H1 (cell line): Measurements from ENCODE around the gene TM2D1. TPM values are rescaled to one million over a fixed set of nuclear protein-coding genes. Genes with fewer than 3 reads are reported as not detected.

Experiments
- CTCF ChIA-PET: fragments of 300-600 bp; sonication (Branson Sonifier 250); formaldehyde crosslinking; loops from one replicate; lab custom pipeline; 2021; ENCODE audit not compliant: partially characterized antibody; lab: Charles Lee
- POLR2A ChIA-PET: fragments of 300-600 bp; sonication (Branson Sonifier 250); formaldehyde crosslinking; loops from one replicate; lab custom pipeline; 2021; ENCODE audit warnings: inconsistent platforms; ENCODE audit not compliant: partially characterized antibody; lab: Charles Lee
- DNase-seq, 2 experiments: peaks; one replicate each; pipeline versions ENCODE4 v3.0.0 to v3.0.0-alpha.2; 2010 to 2022; ENCODE audit warnings: low spot score in 2 of 2, low read depth in 1 of 2, mixed read lengths in 1 of 2
- FAIRE-seq: peaks from 2 replicates; lab custom pipeline; 2011; peaks lifted over from hg19 to GRCh38; lab: Jason Lieb, UNC
- H2AFZ ChIP-seq: 2 replicates; pipeline ENCODE4 v1.8.1; 2012; ENCODE audit warnings: low read length, inconsistent platforms
- H2AK5ac ChIP-seq: 2 replicates; pipeline ENCODE4 v1.6.1; 2013; ENCODE audit warnings: low read depth, low read length
- H2BK120ac ChIP-seq: replicated peaks from 2 replicates; pipeline ENCODE3; 2013; ENCODE audit warnings: low read depth, low read length, inconsistent platforms
- H2BK12ac ChIP-seq: 2 replicates; pipeline ENCODE4 v1.6.1; 2013; ENCODE audit warnings: low read depth, low read length
- H2BK15ac ChIP-seq: 2 replicates; pipeline ENCODE4 v1.6.1; 2013; ENCODE audit warnings: low read length
- H2BK20ac ChIP-seq: 2 replicates; pipeline ENCODE4 v1.6.1; 2013; ENCODE audit warnings: low read length
- H2BK5ac ChIP-seq: 2 replicates; pipeline ENCODE4 v1.6.1; 2013; ENCODE audit warnings: low read depth, low read length
- H3K14ac ChIP-seq: 2 replicates; pipeline ENCODE4 v1.6.1; 2013; ENCODE audit warnings: inconsistent platforms; ENCODE audit not compliant: insufficient read length
- H3K18ac ChIP-seq: 2 replicates; pipeline ENCODE4 v1.6.1; 2013; ENCODE audit warnings: low read length; ENCODE audit errors: extremely low read depth
- H3K23ac ChIP-seq: 2 replicates; pipeline ENCODE4 v1.6.1; 2013; ENCODE audit warnings: inconsistent platforms; ENCODE audit not compliant: insufficient read length
- H3K23me2 ChIP-seq: 2 replicates; pipeline ENCODE4 v1.6.1; 2013; ENCODE audit warnings: low read depth, low read length
- H3K27ac ChIP-seq: 2 replicates; pipeline ENCODE4 v1.6.1; 2011; ENCODE audit warnings: low read depth, low read length, inconsistent platforms
- H3K27me3 ChIP-seq, 4 experiments: replicated peaks in 1 of 4; 1 replicate in 1 of 4; 2 replicates in 3 of 4; pipeline versions ENCODE4 v1.6.1 to v1.8.1; 2011 to 2013; ENCODE audit warnings: low read length in 3 of 4, mild to moderate bottlenecking in 3 of 4, inconsistent platforms in 2 of 4, mixed read lengths in 2 of 4, moderate library complexity in 1 of 4; ENCODE audit not compliant: control insufficient read depth in 3 of 4, insufficient read depth in 3 of 4; ENCODE audit errors: extremely low read depth in 1 of 4
- H3K36me3 ChIP-seq, 4 experiments: 2 replicates each; pipeline versions ENCODE4 v1.6.1 to v1.8.1; 2011 to 2013; ENCODE audit warnings: mild to moderate bottlenecking in 4 of 4, low read length in 3 of 4, moderate library complexity in 2 of 4, control low read depth in 1 of 4, inconsistent platforms in 1 of 4; ENCODE audit not compliant: insufficient read depth in 4 of 4, control insufficient read depth in 2 of 4
- H3K4ac ChIP-seq: replicated peaks from 2 replicates; pipeline ENCODE3; 2013; ENCODE audit warnings: low read length, low read depth, mixed read lengths, inconsistent platforms; ENCODE audit not compliant: insufficient read length
- H3K4me1 ChIP-seq, 4 experiments: replicated peaks in 1 of 4; 1 replicate in 1 of 4; 2 replicates in 3 of 4; pipeline versions ENCODE4 v1.6.1 to v1.8.1; 2011 to 2013; ENCODE audit warnings: low read length in 3 of 4, inconsistent platforms in 2 of 4, mixed read lengths in 1 of 4; ENCODE audit not compliant: insufficient read depth in 4 of 4, control insufficient read depth in 3 of 4
- H3K4me2 ChIP-seq, 2 experiments: 2 replicates each; pipeline versions ENCODE4 v1.6.1 to v1.8.1; 2011 to 2013; ENCODE audit warnings: low read depth in 2 of 2, low read length in 2 of 2, control low read depth in 1 of 2, inconsistent platforms in 1 of 2, mild to moderate bottlenecking in 1 of 2; ENCODE audit not compliant: insufficient read depth in 1 of 2
- H3K4me3 ChIP-seq, 4 experiments: fragments of 200-600, 300-600 bp in 1 of 4; sonication (generic), shearing (Covaris generic), sonication (Bioruptor Twin) in 1 of 4; 2 replicates each; pipeline versions ENCODE4 v1.5.1 to v1.8.1; 2011 to 2016; ENCODE audit warnings: low read length in 4 of 4, low read depth in 3 of 4, control low read depth in 2 of 4, inconsistent platforms in 2 of 4, mild to moderate bottlenecking in 2 of 4, mixed read lengths in 1 of 4, moderate library complexity in 1 of 4; ENCODE audit not compliant: insufficient read depth in 2 of 4; ENCODE audit errors: extremely low read depth in 1 of 4
- H3K56ac ChIP-seq: replicated peaks from 2 replicates; pipeline ENCODE3; 2013; ENCODE audit warnings: low read depth, mild to moderate bottlenecking, mixed read lengths, low read length, inconsistent platforms; ENCODE audit not compliant: insufficient read length
- H3K79me1 ChIP-seq: 2 replicates; pipeline ENCODE4 v1.6.1; 2013; ENCODE audit warnings: low read depth, low read length, control low read depth
- H3K79me2 ChIP-seq, 2 experiments: 2 replicates each; pipeline versions ENCODE4 v1.6.1 to v1.8.1; 2012 to 2013; ENCODE audit warnings: low read length in 2 of 2, mild to moderate bottlenecking in 2 of 2, inconsistent platforms in 1 of 2; ENCODE audit not compliant: insufficient read depth in 2 of 2, control insufficient read depth in 1 of 2
- H3K9ac ChIP-seq, 4 experiments: replicated peaks in 1 of 4; 1 replicate in 1 of 4; 2 replicates in 3 of 4; pipeline versions ENCODE4 v1.6.1 to v1.8.1; 2011 to 2013; ENCODE audit warnings: low read depth in 3 of 4, low read length in 3 of 4, control low read depth in 2 of 4, mild to moderate bottlenecking in 2 of 4, moderate library complexity in 2 of 4, inconsistent platforms in 1 of 4; ENCODE audit errors: extremely low read depth in 1 of 4
- H3K9me3 ChIP-seq, 2 experiments: 2 replicates each; pipeline versions ENCODE4 v1.6.1 to v1.8.1; 2012 to 2013; ENCODE audit warnings: mild to moderate bottlenecking in 2 of 2, moderate library complexity in 2 of 2, control low read depth in 1 of 2, inconsistent platforms in 1 of 2, low read depth in 1 of 2, low read length in 1 of 2, mixed read lengths in 1 of 2; ENCODE audit not compliant: insufficient read depth in 2 of 2
- H4K20me1 ChIP-seq, 2 experiments: replicated peaks in 1 of 2; 2 replicates each; pipeline versions ENCODE3 to v1.8.1; 2011 to 2013; ENCODE audit warnings: inconsistent platforms in 2 of 2, low read length in 2 of 2, mild to moderate bottlenecking in 1 of 2; ENCODE audit not compliant: insufficient read depth in 2 of 2, control insufficient read depth in 1 of 2
- H4K5ac ChIP-seq: 2 replicates; pipeline ENCODE4 v1.6.1; 2013; ENCODE audit warnings: low read length, low read depth, mixed read lengths, inconsistent platforms; ENCODE audit not compliant: insufficient read length
- H4K8ac ChIP-seq: 2 replicates; pipeline ENCODE4 v1.8.0; 2013; ENCODE audit warnings: mild to moderate bottlenecking, moderate library complexity, low read length, inconsistent platforms; ENCODE audit not compliant: insufficient read depth; ENCODE audit errors: extremely low read depth
- H4K91ac ChIP-seq: replicated peaks from 2 replicates; pipeline ENCODE3; 2013; ENCODE audit warnings: low read length, mixed read lengths, inconsistent platforms; ENCODE audit not compliant: insufficient read length
- CBX8 ChIP-seq: fragments of 300-800, 300-1000 bp; sonication (generic); IDR thresholded peaks from 2 replicates; pipeline ENCODE4 v1.7.1; 2016; ENCODE audit warnings: low read depth, low read length, borderline replicate concordance
- CHD1 ChIP-seq: IDR thresholded peaks from 2 replicates; pipeline ENCODE4 v1.6.1; 2012; ENCODE audit warnings: low read depth, low read length, improper control_type of control experiment
- CREB1 ChIP-seq: IDR thresholded peaks from 2 replicates; pipeline ENCODE4 v1.6.1; 2012; ENCODE audit warnings: inconsistent platforms
- EZH2 ChIP-seq: fragments of 200-600 bp; sonication (generic); IDR thresholded peaks from 2 replicates; pipeline ENCODE4 v1.7.1; 2012; ENCODE audit warnings: low read depth, mild to moderate bottlenecking, moderate library complexity, low read length, inconsistent platforms; ENCODE audit not compliant: severe bottlenecking
- MAFK ChIP-seq: IDR thresholded peaks from 2 replicates; pipeline ENCODE4 v1.6.1; 2012; ENCODE audit warnings: low read depth, mild to moderate bottlenecking, improper control_type of control experiment, low read length
- POU5F1 ChIP-seq: IDR thresholded peaks from 2 replicates; pipeline ENCODE4 v1.6.1; 2011; ENCODE audit warnings: low read depth, mild to moderate bottlenecking, low read length, moderate library complexity
- WGBS, 2 experiments: shearing (Covaris generic) in 1 of 2; methylation state at CpG; one replicate each; pipeline versions ENCODE4 v1.1.6 to v1.1.7; 2013 to 2015; ENCODE audit warnings: low lambda C conversion rate in 2 of 2, mixed read lengths in 2 of 2, inconsistent platforms in 1 of 2, low coverage in 1 of 2, missing lambda C conversion rate in 1 of 2; ENCODE audit not compliant: insufficient replicate concordance in 2 of 2, insufficient coverage in 1 of 2, insufficient read length in 1 of 2; ENCODE audit errors: extremely low coverage in 1 of 2, missing lambda C conversion rate in 1 of 2; 5-methylcytosine and 5-hydroxymethylcytosine counted together
- polyA plus RNA-seq, 7 experiments: library from polyadenylated mRNA; depleted of rRNA in 3 of 7; stranded (reverse) in 5 of 7; unstranded in 2 of 7; fragments of >200 nt in 5 of 7; fragments of 200-250 nt in 2 of 7; gene quantifications; 1 replicate in 5 of 7; 2 replicates in 1 of 7; 4 replicates in 1 of 7; pipeline versions ENCODE4 v1.2.1 to v1.2.3, GENCODE V29; 2011 to 2013; ENCODE audit warnings: missing spikeins in 2 of 7, mixed read lengths in 2 of 7
- total RNA-seq: library from RNA; stranded (reverse); fragmentation: NEBNext Ultra II Directional; extraction: Animal tissue kit (Norgen Biotek cat#: 25700); gene quantifications from 2 replicates; pipeline ENCODE4 v1.2.1, GENCODE V29; 2021
- TF ChIP-seq, protein P1 (sequence below): IDR thresholded peaks from 2 replicates; pipeline ENCODE4 v1.6.1; 2012; ENCODE audit warnings: inconsistent platforms

Gene TM2D1
- total and polyA plus RNA-seq, 2 of the 8 experiments (the other 6 are each of a cell fraction or from before 2014, with no cell fraction given), result 17.7 to 20.5 TPM

DNA sequence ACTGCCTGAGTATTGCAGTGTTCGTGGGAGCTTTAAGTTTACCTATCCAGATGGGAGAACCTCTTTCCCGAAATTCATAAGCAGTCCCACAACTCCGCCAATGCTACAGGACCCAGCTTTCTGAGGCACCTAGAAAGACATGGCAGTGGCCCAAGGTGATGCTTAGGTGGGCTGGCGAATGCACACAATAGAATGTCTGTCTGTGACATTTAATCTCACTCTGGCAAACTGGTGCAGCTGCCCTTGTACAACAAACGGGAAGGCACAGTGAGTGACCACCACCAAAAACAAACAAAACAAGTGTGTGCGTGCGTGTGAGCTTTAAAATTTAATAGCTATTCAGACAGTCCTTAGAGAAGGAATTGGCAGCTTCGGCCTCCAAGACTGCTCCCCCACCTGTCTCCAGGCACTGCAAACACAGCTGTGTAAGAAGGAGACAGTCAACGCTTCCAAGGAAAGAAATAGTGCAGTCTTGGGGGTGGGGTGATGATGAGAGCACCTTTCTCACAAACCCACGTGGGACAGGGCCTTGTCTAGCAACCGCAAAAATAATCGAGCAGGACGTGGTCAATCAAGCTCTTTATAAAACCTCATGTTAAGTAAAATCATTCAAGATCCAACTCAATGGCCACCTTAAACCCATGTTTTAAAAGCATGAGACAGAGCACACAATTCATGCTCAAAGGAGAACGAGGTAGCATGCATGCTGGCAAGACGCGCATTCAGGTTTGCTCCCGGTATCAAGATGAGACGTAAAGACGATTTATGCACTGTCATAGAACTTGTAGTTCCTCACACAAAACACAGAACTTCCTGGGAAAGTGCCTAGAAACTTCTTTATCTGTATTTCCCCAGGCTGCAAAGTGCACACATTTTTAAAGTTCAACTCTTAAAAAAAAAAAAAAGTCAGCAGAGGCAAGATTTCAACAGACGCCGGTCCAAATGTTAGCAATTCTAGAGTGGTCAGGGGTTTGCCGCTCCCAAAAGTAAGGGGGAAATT, 84.1 kb downstream of the TM2D1 start:
- no peak overlapping the region for H3K9ac ChIP-seq
- H2BK20ac ChIP-seq, result no peak overlapping the region
- WGBS, 2 experiments, result 90% methylated on average over 22 of the region's 22 CpGs; no CpG with 5 or more reads in 1 of the 2 experiments
- CTCF ChIA-PET, result interaction anchor here (0.7 to 2.0 kb wide), 20 partner anchors 8 to 575 kb away, joined by 3 to 8 read pairs (median 3); no protein-coding TSS in a partner anchor
- H3K9me3 ChIP-seq, result no peaks in the 10 kb centered on the region
- POLR2A ChIA-PET, result no interaction called here
- H3K27me3 ChIP-seq, result peaks cover 0 to 6% (median 0%) of the 10 kb centered on the region in 4 experiments; a peak in 1 of 7 replicates
- no peak overlapping the region for H3K14ac ChIP-seq
- H2AK5ac ChIP-seq, result no peak overlapping the region
- no peak overlapping the region for H4K8ac ChIP-seq
- H3K4me1 ChIP-seq, result peaks cover 2 to 8% (median 6%) of the 10 kb centered on the region in 4 experiments; a peak in 3 of 7 replicates
- no peak overlapping the region for H2BK120ac ChIP-seq
- no peak overlapping the region for H3K56ac ChIP-seq
- no peak overlapping the region for H3K4ac ChIP-seq
- no peaks in the 10 kb centered on the region for H3K36me3 ChIP-seq
- no peaks in the 10 kb centered on the region for H3K79me2 ChIP-seq
- H2BK15ac ChIP-seq, result no peak overlapping the region
- TF ChIP-seq MAFK (no peak), CBX8 (no peak), POU5F1 (no peak), CREB1 (no peak), CHD1 (no peak), EZH2 (no peak)
- TF ChIP-seq, protein P1, sequence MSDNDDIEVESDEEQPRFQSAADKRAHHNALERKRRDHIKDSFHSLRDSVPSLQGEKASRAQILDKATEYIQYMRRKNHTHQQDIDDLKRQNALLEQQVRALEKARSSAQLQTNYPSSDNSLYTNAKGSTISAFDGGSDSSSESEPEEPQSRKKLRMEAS, result no peak
- DNase-seq, result no peak
- no peak overlapping the region for H2BK5ac ChIP-seq
- H4K91ac ChIP-seq, result no peak overlapping the region
- H3K79me1 ChIP-seq, result no peaks in the 10 kb centered on the region
- no peak overlapping the region; the same call in 1 of the 2 replicates for H2AFZ ChIP-seq
- no peaks in the 10 kb centered on the region for H3K23me2 ChIP-seq
- no peak overlapping the region for H3K4me3 ChIP-seq
- H3K18ac ChIP-seq, result no peak overlapping the region
- no peak overlapping the region for H3K27ac ChIP-seq
- no peak overlapping the region for H2BK12ac ChIP-seq
- FAIRE-seq, result no peak
- H3K4me2 ChIP-seq, result 0 out of 4 replicates have a peak overlapping the region, but pooled peaks have one; percentile 4 to 17
- H3K23ac ChIP-seq, result no peak overlapping the region
- no peaks in the 10 kb centered on the region for H4K20me1 ChIP-seq
- no peak overlapping the region for H4K5ac ChIP-seq
